ENCODE results near the gene TBX1. TPM values are rescaled to one million over a fixed set of nuclear protein-coding genes. Genes with fewer than 3 reads are reported as not detected.

TBX1 gene
- total and polyA plus RNA-seq, 2 of the 8 experiments (the other 6 are each of a cell fraction or from before 2014, with no cell fraction given): 0.28 TPM; not detected in 1

- Histone ChIP-seq H3K4me1 (replicated peaks in 1 of 4; ENCODE audit: control insufficient read depth in 3 of 4, insufficient read depth in 4 of 4, low read length in 3 of 4) (no peaks in the 10 kb centered on the region; a peak in 1 of 7 replicates), H2BK15ac (ENCODE audit: low read length) (no peak overlapping the region), H3K4me2 (ENCODE audit: insufficient read depth in 1 of 2, low read depth in 2 of 2, low read length in 2 of 2) (no peak overlapping the region), H2AFZ (ENCODE audit: low read length) (no peak overlapping the region), H4K20me1 (replicated peaks in 1 of 2; ENCODE audit: control insufficient read depth in 1 of 2, insufficient read depth in 2 of 2, low read length in 2 of 2) (peaks cover 0 to 5% of the 10 kb centered on the region in 2 experiments), H3K79me1 (ENCODE audit: low read depth, low read length) (0 out of 2 replicates have a peak, but pooled peaks cover 2% of the 10 kb centered on the region), H3K79me2 (ENCODE audit: control insufficient read depth in 1 of 2, insufficient read depth in 2 of 2, low read length in 2 of 2) (no peaks in the 10 kb centered on the region), H2BK5ac (ENCODE audit: low read depth, low read length) (no peak overlapping the region), H3K14ac (ENCODE audit: insufficient read length) (no peak overlapping the region), H3K27ac (ENCODE audit: low read depth, low read length) (no peak overlapping the region), H3K9me3 (ENCODE audit: insufficient read depth in 2 of 2, low read depth in 1 of 2, low read length in 1 of 2) (no peaks in the 10 kb centered on the region), H3K36me3 (ENCODE audit: control insufficient read depth in 2 of 4, insufficient read depth in 4 of 4, low read length in 3 of 4) (no peaks in the 10 kb centered on the region), H3K18ac (ENCODE audit: extremely low read depth, low read length) (no peak overlapping the region), H3K4ac (replicated peaks; ENCODE audit: insufficient read length, low read depth, low read length) (no peak overlapping the region), H3K27me3 (replicated peaks in 1 of 4; ENCODE audit: control insufficient read depth in 3 of 4, extremely low read depth in 1 of 4, insufficient read depth in 3 of 4, low read length in 3 of 4) (no peaks in the 10 kb centered on the region), H3K4me3 (ENCODE audit: extremely low read depth in 1 of 4, insufficient read depth in 2 of 4, low read depth in 3 of 4, low read length in 4 of 4) (no peak overlapping the region), H2AK5ac (ENCODE audit: low read depth, low read length) (no peak overlapping the region), H3K23ac (ENCODE audit: insufficient read length) (no peak overlapping the region), H2BK12ac (ENCODE audit: low read depth, low read length) (no peak overlapping the region), H4K91ac (replicated peaks; ENCODE audit: insufficient read length, low read length) (no peak overlapping the region), H3K56ac (replicated peaks; ENCODE audit: insufficient read length, low read depth, low read length) (no peak overlapping the region), H2BK120ac (replicated peaks; ENCODE audit: low read depth, low read length) (no peak overlapping the region), H3K23me2 (ENCODE audit: low read depth, low read length) (no peaks in the 10 kb centered on the region), H2BK20ac (ENCODE audit: low read length) (no peak overlapping the region), H3K9ac (replicated peaks in 1 of 4; ENCODE audit: extremely low read depth in 1 of 4, low read depth in 3 of 4, low read length in 3 of 4) (no peak overlapping the region), H4K5ac (ENCODE audit: insufficient read length, low read depth, low read length) (no peak overlapping the region), H4K8ac (ENCODE audit: extremely low read depth, insufficient read depth, low read length) (no peak overlapping the region)
- ChIA-PET POLR2A (ENCODE audit: partially characterized antibody) (no interaction called here), CTCF (ENCODE audit: partially characterized antibody) (interaction anchor here (0.9 kb wide), 1 partner anchor 34 kb away, joined by 3 read pairs; no protein-coding TSS in a partner anchor)
- FAIRE-seq (no peak), DNase-seq (ENCODE audit: low read depth in 1 of 2, low spot score in 2 of 2) (no peak)
- TF ChIP-seq YY1 (IDR thresholded peaks at IDR 0.05; ENCODE audit: low read depth, low read length) (no peak), RFX5 (IDR thresholded peaks at IDR 0.05; ENCODE audit: borderline replicate concordance, low read depth, low read length) (no peak), BRCA1 (IDR thresholded peaks at IDR 0.05; ENCODE audit: low read depth, low read length) (no peak), SP4 (IDR thresholded peaks at IDR 0.05; ENCODE audit: low read length) (no peak), SAP30 (IDR thresholded peaks at IDR 0.05; ENCODE audit: insufficient read depth, insufficient replicate concordance, low read length) (no peak), CBX8 (IDR thresholded peaks at IDR 0.05; ENCODE audit: borderline replicate concordance, low read depth, low read length) (no peak), USF2 (IDR thresholded peaks at IDR 0.05; ENCODE audit: low read length) (no peak), POLR2A (IDR thresholded peaks at IDR 0.05; ENCODE audit: control extremely low read depth in 1 of 2, low read depth in 2 of 2, low read length in 2 of 2) (no peak), TAF7 (optimal IDR thresholded peaks at IDR 0.05; ENCODE audit: borderline replicate concordance, low read depth, low read length) (no peak), MAFK (IDR thresholded peaks at IDR 0.05; ENCODE audit: low read depth, low read length) (no peak)
- WGBS, 2 experiments (ENCODE audit: extremely low coverage in 1 of 2, insufficient coverage in 1 of 2, insufficient read length in 1 of 2, insufficient replicate concordance in 2 of 2, low coverage in 1 of 2, low lambda C conversion rate in 2 of 2, missing lambda C conversion rate in 1 of 2): 90% methylated on average over 7 of the region's 7 CpGs; no CpG with 5 or more reads in 1 of the 2 experiments
These were observed 35.6 kb downstream of the TBX1 start for GRCh38 chr22:19796160-19796559.
